ENCODE measurements around the gene TBRG1.
A peak's percentile ranks its signal among the peaks of the same experiment; 100 is the strongest.
"Not testable (repeated sequence)": the region's sequence is repeated elsewhere in the genome, so short reads cannot be mapped to it uniquely, and the experiment has no call there.

The TBRG1 gene, protein sequence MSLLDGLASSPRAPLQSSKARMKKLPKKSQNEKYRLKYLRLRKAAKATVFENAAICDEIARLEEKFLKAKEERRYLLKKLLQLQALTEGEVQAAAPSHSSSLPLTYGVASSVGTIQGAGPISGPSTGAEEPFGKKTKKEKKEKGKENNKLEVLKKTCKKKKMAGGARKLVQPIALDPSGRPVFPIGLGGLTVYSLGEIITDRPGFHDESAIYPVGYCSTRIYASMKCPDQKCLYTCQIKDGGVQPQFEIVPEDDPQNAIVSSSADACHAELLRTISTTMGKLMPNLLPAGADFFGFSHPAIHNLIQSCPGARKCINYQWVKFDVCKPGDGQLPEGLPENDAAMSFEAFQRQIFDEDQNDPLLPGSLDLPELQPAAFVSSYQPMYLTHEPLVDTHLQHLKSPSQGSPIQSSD

DNA sequence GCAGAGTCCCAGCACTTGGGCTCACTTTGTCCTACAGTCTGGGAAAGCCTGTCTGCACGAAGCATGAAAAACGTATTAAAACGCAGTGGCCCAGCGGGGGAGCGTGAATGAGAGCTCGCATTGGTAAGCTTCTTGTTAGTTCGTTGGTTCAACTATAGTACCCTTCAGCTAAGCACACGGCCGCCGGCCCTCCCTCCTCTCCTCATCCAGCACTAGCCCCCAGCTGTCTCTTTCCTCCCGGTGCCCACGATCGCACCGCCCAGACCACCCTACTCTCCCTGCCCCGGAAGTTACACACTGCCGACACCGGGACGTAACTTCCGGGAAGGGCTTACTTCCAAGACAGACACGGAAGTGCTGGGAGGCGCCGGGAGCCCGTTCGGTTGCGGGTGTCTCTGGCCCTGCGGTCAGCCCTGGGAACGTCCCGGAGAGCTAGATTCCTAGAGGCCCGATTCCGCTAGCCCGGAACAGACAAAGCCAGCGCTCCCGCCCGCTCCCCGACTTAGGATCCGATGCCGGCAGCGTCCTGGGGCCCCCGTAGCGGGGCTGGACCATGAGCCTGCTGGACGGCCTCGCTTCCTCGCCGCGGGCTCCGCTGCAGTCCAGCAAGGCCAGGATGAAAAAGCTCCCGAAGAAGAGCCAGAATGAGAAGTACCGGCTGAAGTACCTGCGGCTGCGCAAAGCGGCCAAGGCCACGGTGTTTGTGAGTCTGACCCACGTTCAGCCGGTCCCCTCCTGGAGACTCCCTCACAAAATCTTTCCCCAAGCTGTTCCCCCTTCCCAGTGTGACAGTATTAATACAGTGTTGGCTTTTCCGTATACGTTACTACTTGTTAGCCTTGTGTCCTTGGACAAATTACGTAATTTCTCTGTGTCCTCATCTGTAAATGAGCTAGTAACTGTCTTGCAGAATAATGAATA is at the start of gene TBRG1:
TBRG1 (plus strand) TSS at position 334 of the 921 bp plus-strand sequence; CDS start at position 554, 220 bp downstream.
- DNase-seq = peak; percentile 63

DNA sequence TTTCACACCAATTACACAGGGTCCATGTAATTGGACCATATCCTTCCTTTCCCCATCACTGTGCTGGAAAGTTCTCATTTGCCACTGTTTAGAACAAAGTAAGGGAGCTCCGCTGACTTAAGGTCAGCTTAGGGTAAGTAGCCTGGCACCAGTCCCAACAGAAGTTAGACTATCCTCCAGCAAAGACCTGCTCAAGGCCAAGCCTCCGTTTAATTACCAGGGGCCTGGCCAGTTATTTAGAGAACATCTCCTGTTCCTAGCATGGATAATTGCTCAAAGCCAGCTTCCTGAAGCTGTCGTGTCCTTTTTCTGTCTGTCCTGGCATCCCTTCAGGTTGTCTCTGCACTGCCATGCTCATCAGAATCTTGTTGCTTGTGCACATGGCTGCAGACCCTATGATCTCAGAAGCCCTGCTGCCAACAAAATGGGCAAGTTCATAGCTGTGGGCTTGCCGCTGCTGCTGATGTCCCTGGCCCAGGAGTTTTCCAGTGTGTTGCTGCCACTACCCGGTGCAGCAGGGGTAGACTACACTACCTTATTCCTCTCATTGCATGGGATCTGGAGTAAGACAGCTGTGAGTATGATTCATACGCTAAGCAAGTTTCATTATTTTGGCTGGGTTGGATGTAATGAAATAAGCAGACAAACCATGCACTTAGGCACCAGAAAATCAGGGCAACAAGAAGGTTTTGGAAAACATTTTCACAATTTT is 44.8 kb upstream of the TBRG1 start:
- DNase-seq = no peak

DNA sequence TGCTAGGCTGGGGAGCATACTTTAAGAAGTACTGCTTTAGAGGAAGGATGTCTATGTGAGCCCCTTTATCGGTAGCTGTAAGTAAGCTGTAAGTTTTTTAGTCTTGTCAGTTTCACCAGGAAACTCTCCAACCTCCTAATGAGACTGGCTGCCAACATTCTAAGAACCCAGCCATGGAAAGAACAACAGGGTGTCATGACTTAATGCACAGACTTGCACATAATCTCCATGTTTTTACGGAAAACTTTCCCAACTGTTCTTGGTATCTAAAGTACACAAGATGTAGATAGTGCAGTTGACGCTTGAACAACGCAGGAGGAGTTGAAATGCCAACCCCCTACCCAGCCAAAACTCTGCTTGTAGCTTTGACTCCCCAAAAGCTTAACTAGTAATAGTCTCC is 43.9 kb upstream of the TBRG1 start:
- no peak for DNase-seq

DNA sequence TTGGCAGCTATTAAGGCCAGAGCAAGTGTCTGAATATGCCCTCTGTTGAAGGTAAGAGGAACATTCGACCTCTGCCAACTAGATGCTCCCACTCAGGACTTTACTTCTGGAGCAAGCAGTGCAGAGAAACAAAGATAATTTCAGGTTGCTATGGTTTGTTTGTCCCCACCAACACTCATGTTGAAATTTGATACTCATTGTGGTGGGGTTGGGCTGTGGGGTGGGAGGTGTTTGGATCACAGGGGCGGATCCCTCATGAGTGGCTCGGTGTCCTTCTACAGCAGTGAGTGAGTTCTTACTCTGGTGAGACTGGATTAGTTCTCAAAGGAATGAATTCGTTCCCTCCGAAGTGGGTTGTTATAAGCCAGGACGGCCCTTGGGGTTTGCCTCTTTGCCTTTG is 40.8 kb upstream of the TBRG1 start:
- no peak for DNase-seq

DNA sequence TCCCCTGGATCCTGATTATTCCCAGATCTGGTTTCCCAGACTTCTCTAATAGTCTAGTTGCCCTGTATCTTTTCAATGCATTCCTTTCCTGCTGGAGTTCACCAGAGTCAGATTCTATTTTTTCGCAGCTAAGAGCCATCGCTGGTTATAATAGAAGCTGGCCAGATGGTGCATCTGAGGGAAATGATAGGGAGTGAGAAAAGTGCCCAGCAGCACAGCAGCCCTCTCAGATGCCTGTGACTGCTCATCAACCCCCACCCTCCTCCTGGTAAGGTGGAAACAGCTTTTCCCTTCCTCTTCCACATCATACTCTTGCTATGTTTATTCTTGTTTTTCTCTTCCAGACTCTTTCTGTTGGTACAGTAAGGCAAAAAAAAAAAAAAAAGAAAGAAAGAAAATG is 40.1 kb upstream of the TBRG1 start:
- no peak for DNase-seq

DNA sequence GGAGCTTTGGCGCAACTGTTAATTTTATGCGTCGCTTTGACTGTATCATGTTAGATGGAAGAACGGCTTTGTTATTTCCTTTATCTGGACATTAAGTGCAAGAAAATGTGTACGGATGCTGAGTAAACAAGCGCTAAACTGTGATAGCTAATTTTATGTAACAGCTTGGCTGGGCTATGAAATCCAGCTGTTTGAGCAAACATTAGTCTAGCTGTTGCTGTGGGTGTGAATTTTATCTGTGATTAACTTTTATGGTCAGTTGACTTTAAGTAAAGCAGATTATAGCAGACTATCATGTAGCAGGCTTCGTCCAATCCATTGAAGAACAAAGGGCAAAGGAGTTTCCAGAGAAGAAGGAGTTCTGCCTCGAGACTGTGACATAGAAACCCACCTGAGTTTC is 38.9 kb upstream of the TBRG1 start:
- DNase-seq = no peak

DNA sequence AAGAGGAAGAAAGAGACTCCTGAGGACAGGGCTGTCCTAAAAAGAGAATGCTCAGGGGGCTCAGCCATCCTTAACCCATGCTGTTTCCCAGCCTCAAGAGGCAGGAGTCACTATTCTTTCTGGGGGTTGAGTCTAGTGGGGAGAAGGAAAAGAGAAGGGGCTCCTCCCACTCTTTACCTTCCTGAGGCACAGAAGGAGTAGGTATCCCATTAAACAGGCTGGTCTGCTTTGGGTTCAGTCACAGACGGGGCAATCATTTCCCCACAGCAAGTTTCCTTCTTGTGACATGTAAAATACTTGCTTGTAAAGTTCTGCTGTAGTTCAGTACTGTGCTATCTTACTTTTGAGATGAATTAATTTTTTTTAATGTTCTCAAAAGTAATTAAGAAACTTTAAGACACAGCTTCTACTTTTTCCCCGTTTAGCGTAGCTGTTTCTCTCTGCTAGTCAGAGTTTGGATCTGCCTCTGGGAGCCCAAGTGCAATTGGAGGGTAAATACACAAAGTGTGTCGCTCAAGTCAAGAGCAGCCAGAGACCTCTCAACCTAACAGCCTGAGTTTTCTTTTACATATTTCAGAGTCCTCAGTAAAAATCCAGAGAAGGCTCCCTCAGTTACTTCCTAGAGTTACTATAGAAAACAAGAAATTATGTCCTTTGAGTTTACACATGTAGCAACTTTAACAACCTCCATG is 37.8 kb upstream of the TBRG1 start:
- no peak for DNase-seq

DNA sequence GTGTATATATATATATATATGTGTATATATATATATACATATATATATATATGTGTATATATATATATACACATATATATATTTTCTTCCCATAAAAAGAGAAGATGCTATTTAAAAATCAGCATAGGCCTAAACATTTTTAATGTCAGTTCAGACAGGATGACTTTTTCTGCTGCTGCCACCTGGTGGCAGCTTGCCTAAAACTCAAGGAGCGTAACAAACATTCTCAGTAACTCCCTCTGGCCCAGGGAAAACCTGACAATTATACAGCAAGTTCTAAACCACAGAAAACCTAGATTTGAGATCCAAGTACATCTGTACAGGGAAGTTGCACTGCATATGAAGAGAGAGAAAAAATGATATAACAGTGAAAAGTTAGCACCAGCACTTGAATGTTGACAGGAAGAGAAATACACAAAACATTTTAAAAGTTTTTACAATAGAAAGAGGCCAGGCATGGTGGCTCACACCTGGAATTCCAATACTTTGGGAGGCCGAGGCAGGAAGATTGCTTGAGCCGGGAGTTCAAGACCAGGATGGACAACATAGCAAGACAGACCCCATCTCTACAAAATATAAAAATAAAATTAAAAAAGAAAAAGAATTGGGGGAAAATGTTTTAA is 36.3 kb upstream of the TBRG1 start:
- peak; percentile 20 for DNase-seq

DNA sequence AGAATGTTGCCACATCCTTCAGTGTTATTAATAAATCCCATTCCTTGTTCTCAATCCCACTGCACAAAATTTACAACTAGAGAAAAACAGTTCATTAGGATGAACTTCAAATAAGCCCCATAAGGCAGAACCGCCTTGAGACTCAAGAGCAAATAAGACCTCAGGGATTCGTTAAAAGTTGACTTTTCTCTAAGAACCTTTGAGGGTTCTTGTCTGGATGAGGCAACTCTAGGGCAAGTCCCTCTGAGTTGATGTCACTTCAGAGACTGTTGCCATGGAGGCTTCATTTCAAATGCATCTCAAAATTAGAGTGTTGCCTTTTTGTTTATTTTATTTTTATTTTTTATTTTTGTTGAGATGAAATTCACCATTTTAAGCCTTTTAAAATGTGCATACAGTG is 31.2 kb upstream of the TBRG1 start:
- no peak for DNase-seq

DNA sequence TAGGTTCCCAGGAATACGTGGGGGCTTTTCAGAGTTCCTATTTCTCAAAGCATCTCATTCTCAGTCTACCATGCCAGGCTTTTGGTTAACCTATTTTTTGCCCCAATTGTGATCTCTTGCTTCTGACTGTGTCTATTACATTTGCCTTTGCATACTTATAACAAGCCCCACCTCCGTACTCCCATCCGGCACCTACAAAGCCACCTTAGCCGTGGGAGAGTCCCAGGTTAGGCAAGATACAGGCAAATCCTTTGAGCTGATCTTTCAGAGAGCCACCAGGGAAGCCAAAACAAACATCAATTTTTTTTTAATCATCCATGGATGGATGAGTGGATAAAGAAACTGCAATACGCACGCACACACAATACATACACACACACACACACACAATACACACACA is 30.0 kb upstream of the TBRG1 start:
- no peak for DNase-seq

DNA sequence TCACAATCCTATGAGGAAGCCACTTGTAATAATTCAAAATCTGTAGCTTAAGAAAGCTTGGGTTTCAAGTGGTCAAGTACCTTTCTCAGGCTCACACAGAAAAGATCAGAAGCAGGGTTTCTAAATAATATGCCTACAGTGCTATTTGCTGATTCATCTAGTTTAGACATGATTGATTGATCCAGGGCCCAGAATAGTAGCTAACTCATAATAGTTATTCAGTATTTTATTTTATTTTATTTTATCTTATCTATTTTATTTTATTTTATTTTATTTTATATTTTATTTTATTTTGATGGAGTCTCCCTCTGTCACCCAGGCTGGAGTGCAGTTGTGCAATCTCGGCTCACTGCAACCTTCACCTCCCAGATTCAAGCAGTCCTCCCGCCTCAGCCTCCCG is 27.4 kb upstream of the TBRG1 start:
- no peak for DNase-seq

DNA sequence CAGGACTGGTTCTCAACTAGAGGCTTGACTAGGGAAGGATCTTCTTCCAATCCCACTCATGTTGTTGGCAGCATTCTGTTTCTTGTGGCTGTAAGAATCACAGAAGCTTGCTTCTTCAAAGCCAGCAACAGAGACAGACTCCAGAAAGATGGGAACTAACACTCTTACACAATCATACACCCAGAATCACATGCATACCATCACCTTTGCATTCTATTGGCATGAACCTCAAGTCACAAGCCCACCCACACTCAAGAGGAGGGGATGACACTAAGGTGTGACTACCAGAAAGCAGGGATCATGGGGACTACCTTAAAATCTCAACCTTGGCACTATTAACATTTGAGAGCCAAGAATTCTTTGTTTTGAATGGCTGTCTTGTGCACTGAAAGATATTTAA is 25.0 kb upstream of the TBRG1 start:
- no peak for DNase-seq

DNA sequence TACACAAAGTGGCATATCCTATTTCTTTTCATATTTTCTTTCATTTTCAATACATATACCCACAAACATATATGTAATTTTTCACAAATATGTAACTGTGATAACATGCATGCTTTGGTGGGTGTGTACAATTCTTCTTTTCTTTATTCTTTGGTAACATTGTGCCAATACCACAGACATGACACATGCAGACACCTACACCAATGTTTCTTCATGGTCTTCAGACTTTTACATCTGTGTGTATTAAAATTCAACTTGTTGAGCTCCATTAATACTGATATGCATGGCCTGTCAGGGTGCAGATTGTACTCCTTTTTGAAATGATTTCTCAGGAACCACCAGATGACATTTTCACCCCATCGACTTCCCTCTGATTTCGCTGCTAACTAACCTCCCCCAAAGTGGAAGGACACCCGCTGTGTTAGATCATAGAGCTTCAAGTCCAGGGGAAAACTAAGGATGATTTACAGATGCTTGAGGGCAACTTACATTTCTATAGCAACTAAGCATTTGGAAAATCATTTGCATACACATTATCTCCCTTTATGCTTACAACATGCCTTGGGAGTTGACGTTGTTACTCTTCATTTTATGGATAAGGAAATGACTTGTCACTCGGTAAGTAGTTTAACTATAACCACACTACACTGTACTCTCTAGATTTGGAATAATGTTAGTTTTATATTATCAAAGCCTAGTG is 21.9 kb upstream of the TBRG1 start:
- DNase-seq = no peak

DNA sequence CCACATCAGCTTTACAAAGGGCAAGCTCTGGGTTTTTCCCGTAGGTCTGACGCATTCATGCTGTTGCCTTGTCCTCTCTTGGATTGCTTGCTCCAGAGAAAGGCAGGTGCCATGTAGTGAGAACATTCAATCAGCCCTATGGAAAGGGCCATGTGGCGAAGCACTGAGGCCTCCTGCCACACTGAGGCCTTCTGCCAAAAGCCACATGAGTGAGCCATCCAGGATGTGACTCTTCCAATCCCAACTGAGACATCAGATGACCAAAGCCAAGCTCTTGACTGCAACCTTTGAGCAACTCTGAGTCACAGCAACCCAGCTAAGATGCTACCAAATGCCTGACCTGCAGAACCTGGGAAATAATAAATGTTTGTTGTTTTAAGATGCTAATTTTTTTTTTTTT is 20.5 kb upstream of the TBRG1 start:
- no peak for DNase-seq

DNA sequence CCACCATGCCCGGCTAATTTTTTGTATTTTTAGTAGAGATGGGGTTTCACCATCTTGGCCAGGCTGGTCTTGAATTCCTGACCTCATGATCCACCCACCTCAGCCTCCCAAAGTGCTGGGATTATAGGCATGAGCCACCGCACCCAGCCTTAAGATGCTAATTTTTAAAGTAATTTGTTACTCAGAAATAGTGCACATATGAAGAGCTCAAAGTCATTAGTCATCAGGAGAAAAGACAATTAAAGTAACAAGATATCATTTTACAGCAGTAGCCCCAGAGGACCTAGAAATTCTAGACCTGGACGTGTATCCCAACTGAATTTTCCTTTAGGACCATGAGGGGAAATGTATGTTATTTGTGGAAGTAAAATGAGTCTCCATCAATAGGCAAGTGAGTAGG is 19.9 kb upstream of the TBRG1 start:
- not testable (repeated sequence) for DNase-seq

DNA sequence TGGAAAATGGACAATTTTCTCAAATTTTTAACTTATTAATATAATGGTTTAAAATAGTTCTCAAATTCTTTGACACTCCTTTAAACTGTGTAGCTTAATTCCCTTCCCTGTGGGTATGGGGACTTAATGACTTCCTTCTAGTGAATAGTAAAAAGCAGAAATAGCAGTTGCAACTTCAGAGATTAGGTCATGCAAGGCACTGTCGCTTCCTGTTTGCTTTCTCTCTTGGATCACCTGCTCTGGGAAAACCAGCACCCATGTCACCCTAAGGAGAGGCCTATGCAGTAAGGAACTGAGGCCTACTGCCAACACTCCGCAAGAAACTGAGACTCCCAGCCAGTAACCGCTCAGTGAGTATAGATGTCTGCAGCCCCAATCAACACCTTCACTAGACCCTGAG is 16.9 kb upstream of the TBRG1 start:
- no peak for DNase-seq

DNA sequence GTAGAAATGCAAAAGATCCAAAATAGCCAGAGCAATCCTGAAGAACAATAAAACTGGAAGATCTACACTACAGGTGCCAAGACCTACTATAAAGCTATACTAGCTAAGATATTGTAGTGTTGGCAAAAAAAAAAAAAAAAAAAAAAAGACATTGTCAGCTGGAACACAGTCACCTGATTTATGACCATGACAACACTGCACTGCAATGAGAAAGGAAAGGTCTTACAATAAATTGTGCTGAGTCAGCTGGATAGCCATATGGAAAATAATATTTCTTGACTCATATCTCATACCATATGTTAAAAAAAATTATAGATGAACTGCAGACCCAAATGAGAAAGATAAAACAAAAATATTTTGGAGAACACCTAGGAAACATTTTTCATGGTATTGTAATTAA is 14.5 kb upstream of the TBRG1 start:
- DNase-seq = no peak

DNA sequence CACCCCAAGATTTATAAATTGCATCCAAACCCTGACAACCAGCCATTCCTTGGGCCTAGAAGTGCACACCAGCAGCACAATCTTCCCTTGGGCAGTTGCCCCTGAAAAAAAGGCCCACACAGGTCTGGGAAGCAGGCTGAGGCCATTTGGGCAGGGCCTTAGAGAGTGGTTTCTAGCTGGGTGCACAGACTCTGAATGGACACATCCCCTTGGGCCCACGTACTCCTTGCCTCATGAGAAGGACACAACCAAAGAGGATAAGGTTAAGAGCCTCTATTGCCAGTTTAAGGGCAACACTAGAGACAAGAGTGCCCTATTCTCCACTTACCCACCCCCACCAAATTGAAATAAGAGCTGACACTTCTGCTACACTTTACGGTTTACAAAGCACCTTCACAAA is 12.4 kb upstream of the TBRG1 start:
- no peak for DNase-seq

DNA sequence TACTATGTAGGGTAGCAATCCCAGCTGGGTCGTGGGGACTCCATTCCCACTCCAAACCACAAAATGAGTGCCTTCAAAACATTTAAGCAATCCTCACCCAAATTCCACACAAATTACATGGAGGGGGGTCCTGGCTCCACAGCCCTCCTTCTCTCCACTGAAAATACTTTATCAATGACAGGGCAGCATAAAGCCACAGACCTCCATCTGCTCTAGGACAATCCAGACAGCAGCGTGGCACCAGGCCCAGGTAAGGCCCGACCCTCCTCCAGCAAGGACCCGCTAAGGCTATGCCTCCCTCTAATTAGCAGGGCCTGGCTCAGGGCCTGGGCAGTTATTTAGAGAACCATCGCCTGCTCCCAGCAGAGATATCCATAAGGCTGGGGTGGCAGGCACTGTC is 11.6 kb upstream of the TBRG1 start, which contains the start of gene PANX3:
PANX3 (plus strand) TSS at position 365 of the 400 bp plus-strand sequence. CDS start 129 bp downstream, outside the sequence.
- DNase-seq = no peak

DNA sequence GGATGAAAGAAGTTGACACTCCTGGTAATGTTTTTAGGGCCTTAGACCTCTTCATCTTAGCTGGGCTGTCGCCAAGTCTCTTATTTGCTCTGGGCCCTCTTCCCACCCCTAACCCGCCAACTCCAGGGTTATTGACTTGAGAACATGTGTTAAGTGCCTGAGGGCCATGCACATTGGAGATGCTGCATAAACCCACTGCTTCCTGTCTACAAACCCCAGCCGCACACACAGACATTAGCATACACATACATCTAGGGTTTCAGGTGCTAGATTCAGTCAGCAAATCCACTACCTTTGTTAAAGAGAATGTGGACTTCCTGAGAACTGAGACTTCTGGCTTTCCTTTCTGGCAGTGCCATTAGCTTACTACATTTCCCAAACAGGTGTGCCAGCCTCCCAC is 10.6 kb upstream of the TBRG1 start:
- DNase-seq = no peak

DNA sequence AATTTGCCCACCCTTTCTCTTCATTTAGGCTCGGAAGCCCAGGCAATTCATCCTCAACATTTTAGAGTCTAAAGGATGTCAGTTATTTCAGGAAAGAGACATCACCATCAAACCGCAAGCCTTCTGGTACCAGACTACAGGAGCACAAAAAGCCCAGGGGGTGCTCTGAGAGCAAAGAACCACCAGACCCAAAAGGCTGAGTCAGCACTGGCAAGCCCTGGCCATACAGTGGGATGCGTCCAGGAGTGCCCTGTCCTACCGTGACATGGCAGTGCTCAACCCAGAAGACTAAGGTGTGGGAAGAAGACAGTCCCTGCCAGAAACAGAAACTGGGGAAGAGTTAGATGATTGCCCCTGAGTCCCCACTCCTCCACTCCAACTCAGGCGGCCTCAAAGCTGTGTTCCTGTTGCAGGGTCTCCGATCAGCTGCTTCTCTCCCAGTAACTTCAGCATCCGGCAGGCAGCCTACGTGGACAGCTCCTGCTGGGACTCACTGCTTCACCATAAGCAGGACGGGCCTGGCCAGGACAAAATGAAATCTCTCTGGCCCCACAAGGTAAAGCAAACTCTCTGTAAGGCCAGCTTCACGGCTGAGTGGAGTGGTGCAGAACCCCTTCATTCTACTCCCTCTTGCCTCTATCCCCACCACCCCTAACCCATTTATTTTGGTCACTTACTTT is 10.0 kb upstream of the TBRG1 start:
- DNase-seq = no peak
